ENCODE data around the gene ZRANB1.
"Not testable (repeated sequence)": the region's sequence is repeated elsewhere in the genome, so short reads cannot be mapped to it uniquely, and the experiment has no call there.

- not testable (repeated sequence) for TF ChIP-seq POLR2A (IDR thresholded peaks at IDR 0.05; ENCODE audit: low read depth, low read length); CTCF (conservative IDR thresholded peaks at IDR 0.05; ENCODE audit: low read depth, low read length); RFX5 (IDR thresholded peaks at IDR 0.05; ENCODE audit: low read depth, low read length); MAFK (IDR thresholded peaks at IDR 0.05; ENCODE audit: low read depth, low read length); MXI1 (IDR thresholded peaks at IDR 0.05; ENCODE audit: borderline replicate concordance, low read depth, low read length)
Observed at GRCh38 chr10:124988753-124989152, 46.8 kb downstream of the ZRANB1 start.

Data from IMR-90 (cell line).